ENCODE data around the gene PLAGL2.

Gene PLAGL2

GRCh38 chr20:32149566-32150170 is 57.9 kb downstream of the PLAGL2 start:
- Histone ChIP-seq H3K4me3 (ENCODE audit: low read length) (no peak overlapping the region), H3K9me2 (replicated peaks; ENCODE audit: control insufficient read depth, low read length) (no peaks in the 10 kb centered on the region), H3K79me2 (ENCODE audit: control insufficient read depth, low read length) (no peaks in the 10 kb centered on the region), H3K4me1 (ENCODE audit: control insufficient read depth, low read length) (no peaks in the 10 kb centered on the region), H4K20me1 (ENCODE audit: control insufficient read depth, insufficient read depth, low read depth, low read length) (no peaks in the 10 kb centered on the region), H3K27ac (ENCODE audit: low read depth, low read length) (no peak overlapping the region), H3K27me3 (ENCODE audit: control insufficient read depth, low read length) (no peaks in the 10 kb centered on the region), H3K4me2 (ENCODE audit: low read length) (no peak overlapping the region), H3F3A (ENCODE audit: control insufficient read depth, insufficient read depth) (no peaks in the 10 kb centered on the region), H3K36me3 (ENCODE audit: control insufficient read depth, low read length) (peaks cover 71% of the 10 kb centered on the region), H3K9me3 (ENCODE audit: control insufficient read depth, insufficient read depth, low read length) (no peaks in the 10 kb centered on the region)
- no peak for TF ChIP-seq EZH2phosphoT487 (IDR thresholded peaks at IDR 0.05; ENCODE audit: borderline replicate concordance, low read length)
- TF ChIP-seq, protein P1, sequence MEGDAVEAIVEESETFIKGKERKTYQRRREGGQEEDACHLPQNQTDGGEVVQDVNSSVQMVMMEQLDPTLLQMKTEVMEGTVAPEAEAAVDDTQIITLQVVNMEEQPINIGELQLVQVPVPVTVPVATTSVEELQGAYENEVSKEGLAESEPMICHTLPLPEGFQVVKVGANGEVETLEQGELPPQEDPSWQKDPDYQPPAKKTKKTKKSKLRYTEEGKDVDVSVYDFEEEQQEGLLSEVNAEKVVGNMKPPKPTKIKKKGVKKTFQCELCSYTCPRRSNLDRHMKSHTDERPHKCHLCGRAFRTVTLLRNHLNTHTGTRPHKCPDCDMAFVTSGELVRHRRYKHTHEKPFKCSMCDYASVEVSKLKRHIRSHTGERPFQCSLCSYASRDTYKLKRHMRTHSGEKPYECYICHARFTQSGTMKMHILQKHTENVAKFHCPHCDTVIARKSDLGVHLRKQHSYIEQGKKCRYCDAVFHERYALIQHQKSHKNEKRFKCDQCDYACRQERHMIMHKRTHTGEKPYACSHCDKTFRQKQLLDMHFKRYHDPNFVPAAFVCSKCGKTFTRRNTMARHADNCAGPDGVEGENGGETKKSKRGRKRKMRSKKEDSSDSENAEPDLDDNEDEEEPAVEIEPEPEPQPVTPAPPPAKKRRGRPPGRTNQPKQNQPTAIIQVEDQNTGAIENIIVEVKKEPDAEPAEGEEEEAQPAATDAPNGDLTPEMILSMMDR (IDR thresholded peaks at IDR 0.05; ENCODE audit: low read depth, low read length, poor library complexity, severe bottlenecking), result no peak

DNA sequence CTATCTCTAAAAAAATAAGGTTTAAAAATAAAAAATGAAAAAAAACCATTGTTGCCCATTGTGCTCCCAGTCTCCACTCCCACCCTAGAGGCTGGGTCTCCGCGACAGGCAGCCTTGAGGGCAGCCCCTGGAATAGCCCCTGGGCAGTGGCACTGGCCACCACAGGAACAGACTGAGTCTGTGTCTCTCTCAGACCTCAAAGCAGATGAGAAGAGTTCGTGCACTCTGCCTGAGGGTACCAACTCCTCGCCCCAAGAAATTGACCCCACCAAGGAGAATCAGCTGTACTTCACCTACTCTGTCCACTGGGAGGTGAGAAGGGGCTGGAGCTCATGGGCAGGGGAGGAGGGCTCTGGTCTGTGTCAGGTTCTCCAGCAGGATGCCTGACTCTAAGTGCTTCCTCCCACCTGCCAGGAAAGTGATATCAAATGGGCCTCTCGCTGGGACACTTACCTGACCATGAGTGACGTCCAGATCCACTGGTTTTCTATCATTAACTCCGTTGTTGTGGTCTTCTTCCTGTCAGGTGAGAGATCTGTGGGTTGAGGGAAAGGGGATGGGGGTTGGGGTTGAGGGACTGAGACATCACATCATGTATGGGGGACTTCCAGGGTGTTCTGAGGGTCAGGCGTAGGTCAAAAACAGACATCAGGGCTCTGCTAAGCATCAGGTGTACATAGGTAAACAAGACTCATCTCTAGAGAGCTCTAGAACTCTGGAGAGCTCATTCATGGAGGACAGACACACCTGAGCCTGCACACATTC is 62.5 kb downstream of the PLAGL2 start:
- Histone ChIP-seq H3K27me3 (ENCODE audit: control insufficient read depth, low read length) (no peaks in the 10 kb centered on the region), H3K79me2 (ENCODE audit: control insufficient read depth, low read length) (no peaks in the 10 kb centered on the region), H3K36me3 (ENCODE audit: control insufficient read depth, low read length) (peaks cover 80% of the 10 kb centered on the region), H3F3A (ENCODE audit: control insufficient read depth, insufficient read depth) (no peaks in the 10 kb centered on the region), H3K4me3 (ENCODE audit: low read length) (no peak overlapping the region), H3K27ac (ENCODE audit: low read depth, low read length) (no peak overlapping the region), H3K4me2 (ENCODE audit: low read length) (no peak overlapping the region), H3K9me2 (replicated peaks; ENCODE audit: control insufficient read depth, low read length) (no peaks in the 10 kb centered on the region), H4K20me1 (ENCODE audit: control insufficient read depth, insufficient read depth, low read depth, low read length) (no peaks in the 10 kb centered on the region), H3K9me3 (ENCODE audit: control insufficient read depth, insufficient read depth, low read length) (no peaks in the 10 kb centered on the region), H3K4me1 (ENCODE audit: control insufficient read depth, low read length) (peaks cover 6% of the 10 kb centered on the region; the same call in 1 of the 2 replicates)
- TF ChIP-seq EZH2phosphoT487 (IDR thresholded peaks at IDR 0.05; ENCODE audit: borderline replicate concordance, low read length), result no peak
- TF ChIP-seq, protein P1 (IDR thresholded peaks at IDR 0.05; ENCODE audit: low read depth, low read length, poor library complexity, severe bottlenecking), result no peak

- no peak overlapping the region for H3K27ac ChIP-seq (ENCODE audit: low read depth, low read length)
- H3K79me2 ChIP-seq (ENCODE audit: control insufficient read depth, low read length), result no peaks in the 10 kb centered on the region
- H3K9me2 ChIP-seq (replicated peaks; ENCODE audit: control insufficient read depth, low read length), result no peaks in the 10 kb centered on the region
- no peaks in the 10 kb centered on the region for H3K27me3 ChIP-seq (ENCODE audit: control insufficient read depth, low read length)
- peaks cover 82% of the 10 kb centered on the region for H3K36me3 ChIP-seq (ENCODE audit: control insufficient read depth, low read length)
- no peak overlapping the region for H3K4me3 ChIP-seq (ENCODE audit: low read length)
- H3K4me2 ChIP-seq (ENCODE audit: low read length), result no peak overlapping the region
- no peaks in the 10 kb centered on the region for H3K9me3 ChIP-seq (ENCODE audit: control insufficient read depth, insufficient read depth, low read length)
- TF ChIP-seq EZH2phosphoT487 (IDR thresholded peaks at IDR 0.05; ENCODE audit: borderline replicate concordance, low read length), result no peak
- TF ChIP-seq, protein P1 (IDR thresholded peaks at IDR 0.05; ENCODE audit: low read depth, low read length, poor library complexity, severe bottlenecking), result no peak
- no peaks in the 10 kb centered on the region for H4K20me1 ChIP-seq (ENCODE audit: control insufficient read depth, insufficient read depth, low read depth, low read length)
- H3F3A ChIP-seq (ENCODE audit: control insufficient read depth, insufficient read depth), result no peaks in the 10 kb centered on the region
- H3K4me1 ChIP-seq (ENCODE audit: control insufficient read depth, low read length), result peaks cover 16% of the 10 kb centered on the region
Measured at GRCh38 chr20:32142991-32143390, 64.6 kb downstream of the PLAGL2 start.

Data from DOHH2 (cell line).